ENCODE measurements around the gene GALNT7.

GRCh38 chr4:173233857-173234256, 65.2 kb downstream of the GALNT7 start:
- no peak for TF ChIP-seq EZH2 (IDR thresholded peaks at IDR 0.05; ENCODE audit: low read length, unreplicated experiment)
- TF ChIP-seq CTCF (conservative IDR thresholded peaks at IDR 0.05; ENCODE audit: low read depth, low read length), result no peak

All from PC-3 (cell line).